B cell (primary cell): Measurements from ENCODE around the gene NLRP9. TPM values are rescaled to one million over a fixed set of nuclear protein-coding genes. Genes with fewer than 3 reads are reported as not detected.

Experiments
- ATAC-seq: fragments of 200-7000 bp; cut with Tn5 transposase; one replicate; pipeline ENCODE4 v1.10.0; 2021; ENCODE audit warnings: low read depth, mild to moderate bottlenecking, moderate number of reproducible peaks, moderate library complexity
- CTCF ChIA-PET: fragments of 350-600 bp; sonication (Branson Sonifier 250); formaldehyde crosslinking; loops from one replicate; lab custom pipeline; 2021; ENCODE audit warnings: antibody characterized with exemption, inconsistent platforms; lab: Charles Lee
- POLR2A ChIA-PET: fragments of 350-600 bp; sonication (Branson Sonifier 250); formaldehyde crosslinking; loops from one replicate; lab custom pipeline; 2021; ENCODE audit warnings: antibody characterized with exemption; lab: Charles Lee
- DNase-seq: peaks from one replicate; pipeline ENCODE4 v3.0.0; 2013
- H2AFZ ChIP-seq: 2 replicates; pipeline ENCODE4 v1.6.1; 2012; ENCODE audit warnings: mild to moderate bottlenecking, low read depth, low read length; ENCODE audit not compliant: insufficient read depth, poor library complexity, severe bottlenecking
- H3K27ac ChIP-seq, 2 donors: 1 replicate in 1 of 2; 2 replicates in 1 of 2; pipeline ENCODE4 v1.5.1; 2012 to 2013; ENCODE audit warnings: low read length in 2 of 2, mild to moderate bottlenecking in 2 of 2, moderate library complexity in 1 of 2
- H3K27me3 ChIP-seq, 4 experiments: fragments of 200-600 bp in 1 of 4; sonication (generic) in 1 of 4; replicated peaks in 1 of 4; 1 replicate in 2 of 4; 2 replicates in 2 of 4; pipeline versions ENCODE4 v1.6.1 to v1.7.0; 2013 to 2016; ENCODE audit warnings: low read length in 3 of 4, mild to moderate bottlenecking in 2 of 4, mixed read lengths in 1 of 4, moderate library complexity in 1 of 4; ENCODE audit not compliant: insufficient read depth in 4 of 4, control insufficient read depth in 3 of 4; ENCODE audit errors: control extremely low read depth in 1 of 4
- H3K36me3 ChIP-seq, 2 experiments: replicated peaks in 1 of 2; 1 replicate in 1 of 2; 2 replicates in 1 of 2; pipeline versions ENCODE4 v1.6.1 to v1.7.1; 2013; ENCODE audit warnings: low read length in 1 of 2; ENCODE audit not compliant: insufficient read depth in 2 of 2, control insufficient read depth in 1 of 2; ENCODE audit errors: control extremely low read depth in 1 of 2, extremely low read depth in 1 of 2
- H3K4me1 ChIP-seq, 2 donors: fragments of 200-600 bp in 1 of 2; sonication (generic) in 1 of 2; 1 replicate in 1 of 2; 2 replicates in 1 of 2; pipeline versions ENCODE4 v1.5.1 to v1.6.1; 2013 to 2017; ENCODE audit warnings: low read length in 2 of 2; ENCODE audit not compliant: control insufficient read depth in 2 of 2, insufficient read depth in 2 of 2
- H3K4me2 ChIP-seq: replicated peaks from 2 replicates; pipeline ENCODE3; 2012; ENCODE audit warnings: mild to moderate bottlenecking, low read depth, low read length; ENCODE audit not compliant: poor library complexity, severe bottlenecking
- H3K4me3 ChIP-seq, 5 experiments: fragments of 200-600 bp in 1 of 5; sonication (generic) in 1 of 5; 1 replicate in 3 of 5; 2 replicates in 2 of 5; pipeline versions ENCODE4 v1.5.1 to v1.7.0; 2011 to 2016; ENCODE audit warnings: low read length in 4 of 5, mild to moderate bottlenecking in 4 of 5, low read depth in 2 of 5, control low read depth in 1 of 5, moderate library complexity in 1 of 5; ENCODE audit not compliant: insufficient read depth in 1 of 5; ENCODE audit errors: control extremely low read depth in 1 of 5, extremely low read depth in 1 of 5
- H3K79me2 ChIP-seq: fragments of 200-600 bp; sonication (generic); one replicate; pipeline ENCODE4 v1.6.0; 2016; ENCODE audit warnings: low read length; ENCODE audit not compliant: control insufficient read depth, insufficient read depth
- H3K9ac ChIP-seq: fragments of 200-600 bp; sonication (generic); 2 replicates; pipeline ENCODE4 v1.6.1; 2017; ENCODE audit warnings: mild to moderate bottlenecking, low read length, moderate library complexity
- H3K9me3 ChIP-seq, 3 donors: one replicate each; pipeline versions ENCODE4 v1.6.1 to v1.7.1; 2013; ENCODE audit warnings: low read length in 2 of 3; ENCODE audit not compliant: control insufficient read depth in 2 of 3, insufficient read depth in 1 of 3; ENCODE audit errors: control extremely low read depth in 1 of 3
- H4K20me1 ChIP-seq: 2 replicates; pipeline ENCODE4 v1.6.0; 2012; ENCODE audit warnings: mild to moderate bottlenecking, low read length; ENCODE audit not compliant: insufficient read depth, control insufficient read depth, poor library complexity, severe bottlenecking
- H3K27ac Mint-ChIP-seq: one replicate; pipeline ENCODE4 v1.8.0; 2021; ENCODE audit warnings: mixed read lengths
- H3K27me3 Mint-ChIP-seq: one replicate; pipeline ENCODE4 v1.8.0; 2021; ENCODE audit warnings: mixed read lengths
- H3K4me1 Mint-ChIP-seq: one replicate; pipeline ENCODE4 v1.8.0; 2021; ENCODE audit warnings: mixed read lengths
- H3K4me3 Mint-ChIP-seq: one replicate; pipeline ENCODE4 v1.8.0; 2021; ENCODE audit warnings: mixed read lengths
- H3K9me3 Mint-ChIP-seq: one replicate; pipeline ENCODE4 v1.8.0; 2022; ENCODE audit warnings: mixed read lengths; ENCODE audit not compliant: insufficient read depth
- CTCF ChIP-seq: fragments of 200-600 bp; IDR thresholded peaks from one replicate; pipeline ENCODE4 v1.8.0; 2022; ENCODE audit warnings: antibody characterized with exemption, mild to moderate bottlenecking
- EZH2 ChIP-seq: IDR thresholded peaks from 2 replicates; pipeline ENCODE4 v1.6.1; 2012; ENCODE audit warnings: borderline replicate concordance, low read depth, mild to moderate bottlenecking, moderate library complexity, low read length; ENCODE audit not compliant: insufficient read depth, poor library complexity, severe bottlenecking
- WGBS: methylation state at CpG from one replicate; pipeline ENCODE4 v1.1.5; 2013; ENCODE audit warnings: missing lambda C conversion rate; ENCODE audit not compliant: insufficient coverage; 5-methylcytosine and 5-hydroxymethylcytosine counted together
- intact Hi-C: fragments of 100-400 bp; cut with micrococcal nuclease; formaldehyde crosslinking; loops from one replicate; pipeline ENCODE4 v1.10.0; 2022
- polyA plus RNA-seq: library from polyadenylated mRNA; depleted of rRNA; stranded (reverse); fragments of >200 nt; gene quantifications from 2 replicates; pipeline ENCODE4 v1.2.3, GENCODE V29; 2012
- total RNA-seq, 2 donors: library from RNA; stranded (reverse); fragments of 120-200 nt in 1 of 2; gene quantifications; 1 replicate in 1 of 2; 2 replicates in 1 of 2; pipeline versions ENCODE4 v1.2.3 to v1.2.4, GENCODE V29; 2013 to 2022

NLRP9 gene
- total and polyA plus RNA-seq, 2 donors (not counting 1 experiment from before 2014, with no cell fraction given): not detected

- Histone ChIP-seq H3K36me3 (peaks cover 0 to 83% of the 10 kb centered on the region in 2 experiments), H3K79me2 (peaks cover 93% of the 10 kb centered on the region), H3K4me3 (no peak overlapping the region), H3K9me3 (peaks cover 0 to 2% (median 0%) of the 10 kb centered on the region in 3 donors), H3K27ac (no peak overlapping the region), H3K4me1 (peaks cover 42 to 59% of the 10 kb centered on the region in 2 donors), H3K27me3 (no peaks in the 10 kb centered on the region), H4K20me1 (peaks cover 86% of the 10 kb centered on the region), H3K4me2 (no peak overlapping the region), H2AFZ (no peak overlapping the region), H3K9ac (no peak overlapping the region)
- WGBS: 93% methylated on average over 7 of the region's 9 CpGs
- DNase-seq (no peak), ATAC-seq (no peak)
- Mint-ChIP-seq H3K4me3 (no peak overlapping the region), H3K4me1 (peaks cover 62% of the 10 kb centered on the region), H3K27me3 (no peaks in the 10 kb centered on the region), H3K27ac (peak overlapping the region; percentile 26), H3K9me3 (no peaks in the 10 kb centered on the region)
- intact Hi-C loops: no loop called here
- ChIA-PET CTCF (interaction anchor here (0.6 kb wide), 1 partner anchor 214 kb away, joined by 3 read pairs; no protein-coding TSS in a partner anchor), POLR2A (no interaction called here)
- TF ChIP-seq EZH2 (no peak), CTCF (no peak)
These were observed 56.8 kb downstream of the NLRP9 start for GRCh38 chr19:55681131-55682092.
